IMR-90 (cell line): Measurements from ENCODE around the gene ADCY1. TPM values are rescaled to one million over a fixed set of nuclear protein-coding genes. Genes with fewer than 3 reads are reported as not detected.

ENCODE experiments used
- ATAC-seq: fragments of 200-7000 bp; cut with Tn5 transposase; 2 replicates; pipeline ENCODE4 v1.9.1; 2020; ENCODE audit warnings: low read depth, mild to moderate bottlenecking, moderate library complexity
- BruUV-seq: library from RNA; stranded (reverse); fragments of 400-500 nt; replicated peaks from 2 replicates; lab custom pipeline; 2021; lab: Mats Ljungman, UMichigan
- CTCF ChIA-PET: fragments of 300-600 bp; formaldehyde crosslinking; extraction: SDS; loops from one replicate; lab custom pipeline; 2021; ENCODE audit warnings: antibody characterized with exemption; lab: Yijun Ruan, JAX
- POLR2A ChIA-PET: fragments of 300-600 bp; sonication (Branson Sonifier 250); formaldehyde crosslinking; loops from one replicate; lab custom pipeline; 2022; ENCODE audit warnings: antibody characterized with exemption; ENCODE audit not compliant: unreplicated experiment; lab: Charles Lee
- DNase-seq: peaks from one replicate; pipeline ENCODE4 v3.0.0; 2013
- H2AFZ ChIP-seq: replicated peaks from 2 replicates; pipeline ENCODE3; 2013; ENCODE audit warnings: low read length, mild to moderate bottlenecking; ENCODE audit not compliant: poor library complexity
- H2AK5ac ChIP-seq: 2 replicates; pipeline ENCODE4 v1.6.1; 2013; ENCODE audit warnings: low read depth, low read length, inconsistent platforms
- H2AK9ac ChIP-seq: replicated peaks from 2 replicates; pipeline ENCODE3; 2013; ENCODE audit warnings: mild to moderate bottlenecking, low read depth, low read length, moderate library complexity; ENCODE audit not compliant: poor library complexity
- H2BK120ac ChIP-seq: 2 replicates; pipeline ENCODE4 v1.6.1; 2013; ENCODE audit warnings: low read depth, low read length, inconsistent platforms
- H2BK15ac ChIP-seq: 3 replicates; pipeline ENCODE4 v1.6.1; 2013; ENCODE audit warnings: low read depth, low read length, inconsistent platforms
- H2BK20ac ChIP-seq: 2 replicates; pipeline ENCODE4 v1.6.1; 2013; ENCODE audit warnings: low read depth, mild to moderate bottlenecking, inconsistent platforms, low read length, moderate library complexity
- H2BK5ac ChIP-seq: 2 replicates; pipeline ENCODE4 v1.6.1; 2013; ENCODE audit warnings: mild to moderate bottlenecking, low read depth, low read length, inconsistent platforms; ENCODE audit not compliant: poor library complexity, severe bottlenecking
- H3K14ac ChIP-seq: replicated peaks from 2 replicates; pipeline ENCODE4 v1.6.1; 2013; ENCODE audit warnings: low read depth, low read length, inconsistent platforms
- H3K18ac ChIP-seq: 2 replicates; pipeline ENCODE4 v1.6.1; 2013; ENCODE audit warnings: low read depth, low read length, control low read depth
- H3K23ac ChIP-seq: 2 replicates; pipeline ENCODE4 v1.6.1; 2013; ENCODE audit warnings: low read depth, low read length, inconsistent platforms
- H3K27ac ChIP-seq: 2 replicates; pipeline ENCODE4 v1.5.1; 2013; ENCODE audit warnings: mild to moderate bottlenecking, control low read depth, low read length; ENCODE audit not compliant: insufficient read depth
- H3K27me3 ChIP-seq: 2 replicates; pipeline ENCODE4 v1.6.1; 2013; ENCODE audit warnings: low read length; ENCODE audit not compliant: control insufficient read depth, insufficient read depth
- H3K36me3 ChIP-seq: 2 replicates; pipeline ENCODE4 v1.6.1; 2013; ENCODE audit warnings: low read length, mixed read lengths; ENCODE audit not compliant: control insufficient read depth, insufficient read depth
- H3K4ac ChIP-seq: 2 replicates; pipeline ENCODE4 v1.6.1; 2013; ENCODE audit warnings: low read depth, low read length, inconsistent platforms
- H3K4me1 ChIP-seq: 2 replicates; pipeline ENCODE4 v1.6.1; 2013; ENCODE audit warnings: low read length, mixed read lengths; ENCODE audit not compliant: control insufficient read depth, insufficient read depth
- H3K4me2 ChIP-seq: 2 replicates; pipeline ENCODE4 v1.6.1; 2013; ENCODE audit warnings: low read depth, mild to moderate bottlenecking, control low read depth, low read length, moderate library complexity
- H3K4me3 ChIP-seq: 2 replicates; pipeline ENCODE4 v1.5.1; 2013; ENCODE audit warnings: low read depth, mild to moderate bottlenecking, control low read depth, low read length, moderate library complexity; ENCODE audit not compliant: insufficient read depth
- H3K56ac ChIP-seq: 2 replicates; pipeline ENCODE4 v1.6.1; 2013; ENCODE audit warnings: low read length, inconsistent platforms; ENCODE audit not compliant: insufficient read depth; ENCODE audit errors: extremely low read depth
- H3K79me1 ChIP-seq, 2 experiments: 2 replicates each; pipeline ENCODE4 v1.6.1; 2013; ENCODE audit warnings: low read length in 2 of 2, inconsistent platforms in 1 of 2, low read depth in 1 of 2
- H3K9ac ChIP-seq: 2 replicates; pipeline ENCODE4 v1.6.1; 2013; ENCODE audit warnings: low read depth, low read length, control low read depth
- H3K9me1 ChIP-seq: 2 replicates; pipeline ENCODE4 v1.6.1; 2013; ENCODE audit warnings: low read length, inconsistent platforms; ENCODE audit not compliant: insufficient read depth
- H3K9me3 ChIP-seq: 2 replicates; pipeline ENCODE4 v1.6.1; 2013; ENCODE audit warnings: low read length; ENCODE audit not compliant: control insufficient read depth, insufficient read depth
- H4K20me1 ChIP-seq: 2 replicates; pipeline ENCODE4 v1.6.1; 2013; ENCODE audit warnings: low read length, inconsistent platforms; ENCODE audit not compliant: insufficient read depth
- H4K5ac ChIP-seq: 2 replicates; pipeline ENCODE4 v1.6.1; 2013; ENCODE audit warnings: mild to moderate bottlenecking, low read depth, low read length, control low read depth
- H4K8ac ChIP-seq, 2 experiments: 2 replicates each; pipeline ENCODE4 v1.6.1; 2013; ENCODE audit warnings: low read depth in 2 of 2, low read length in 2 of 2, control low read depth in 1 of 2, inconsistent platforms in 1 of 2
- H4K91ac ChIP-seq: 2 replicates; pipeline ENCODE4 v1.6.1; 2013; ENCODE audit warnings: low read depth, low read length, inconsistent platforms; ENCODE audit not compliant: insufficient read depth
- CHD1 ChIP-seq: IDR thresholded peaks from 2 replicates; pipeline ENCODE4 v1.6.1; 2012; ENCODE audit warnings: low read depth, low read length, improper control_type of control experiment
- WGBS, 2 experiments: methylation state at CpG; one replicate each; pipeline versions ENCODE4 v1.1.5 to v1.1.7; 2013; ENCODE audit warnings: missing lambda C conversion rate in 2 of 2; ENCODE audit not compliant: insufficient read length in 1 of 2; ENCODE audit errors: extremely low coverage in 2 of 2; 5-methylcytosine and 5-hydroxymethylcytosine counted together
- dilution Hi-C: fragments of 300-500 bp; cut with HindIII; formaldehyde crosslinking; loops from one replicate; pipeline ENCODE4 v1.14.3; 2018; ENCODE audit warnings: low sequenced_read_pairs; ENCODE audit not compliant: unreplicated experiment
- in situ Hi-C: fragments of 300-500 bp; cut with MboI; formaldehyde crosslinking; loops from 3 replicates; pipeline ENCODE4 v1.14.3; 2019; ENCODE audit warnings: low sequenced_read_pairs, inconsistent platforms, mixed read lengths
- intact Hi-C: fragments of 100-400 bp; cut with micrococcal nuclease; formaldehyde crosslinking; loops from 2 replicates; pipeline ENCODE4 v1.10.0; 2022
- polyA plus RNA-seq, 3 experiments: library from polyadenylated mRNA; depleted of rRNA; stranded (reverse); fragments of >200 nt; gene quantifications; 2 replicates each; pipeline ENCODE4 v1.2.3, GENCODE V29; 2012; ENCODE audit warnings: low replicate concordance in 1 of 3
- total RNA-seq: library from RNA; depleted of rRNA; stranded (reverse); fragments of >200 nt; gene quantifications from 2 replicates; pipeline ENCODE4 v1.2.3, GENCODE V29; 2012

ADCY1 gene
- total and polyA plus RNA-seq, 2 of the 4 experiments (the other 2 are of a cell fraction) = 0.18 to 0.24 TPM

GRCh38 chr7:45682358-45682735 lies 108.2 kb downstream of the ADCY1 start:
- Histone ChIP-seq H2AK9ac (peak overlapping the region; percentile 28), H3K9me1 (0 out of 2 replicates have a peak, but pooled peaks cover 3% of the 10 kb centered on the region), H4K8ac (no peak overlapping the region), H3K4ac (no peak overlapping the region), H3K9me3 (no peaks in the 10 kb centered on the region), H2BK5ac (no peak overlapping the region), H3K27ac (no peak overlapping the region), H3K4me1 (no peaks in the 10 kb centered on the region), H3K36me3 (no peaks in the 10 kb centered on the region), H3K56ac (no peak overlapping the region), H3K9ac (no peak overlapping the region), H2AFZ (no peak overlapping the region), H2BK20ac (no peak overlapping the region), H4K5ac (no peak overlapping the region), H3K4me2 (no peak overlapping the region), H2AK5ac (no peak overlapping the region), H3K23ac (no peak overlapping the region), H3K4me3 (no peak overlapping the region), H3K18ac (no peak overlapping the region), H2BK15ac (no peak overlapping the region), H2BK120ac (no peak overlapping the region), H4K20me1 (no peaks in the 10 kb centered on the region), H3K14ac (no peak overlapping the region), H3K27me3 (peaks cover 12% of the 10 kb centered on the region), H4K91ac (no peak overlapping the region), H3K79me1 (no peaks in the 10 kb centered on the region)
- no TSS peak for BruUV-seq
- dilution Hi-C loops = no loop called here
- no peak for ATAC-seq
- in situ Hi-C loops = no loop called here
- 100% methylated on average over 1 of the region's 7 CpGs; no CpG with 5 or more reads in 1 of the 2 experiments for WGBS, 2 experiments
- POLR2A ChIA-PET = no interaction called here
- TF ChIP-seq CHD1 = no peak
- intact Hi-C loops = no loop called here
- DNase-seq = no peak
- CTCF ChIA-PET = no interaction called here
